HepG2 (cell line): ENCODE results near the gene ATP6V0D1. TPM values are rescaled to one million over a fixed set of nuclear protein-coding genes. Genes with fewer than 3 reads are reported as not detected.

Experiments used
- ATAC-seq: fragments of 200-7000 bp; cut with Tn5 transposase; 3 replicates; pipeline ENCODE4 v1.9.1; 2020; ENCODE audit warnings: mild to moderate bottlenecking, moderate library complexity
- BruUV-seq: library from RNA; stranded (reverse); fragments of 400-500 nt; replicated peaks from 2 replicates; lab custom pipeline; 2021; lab: Mats Ljungman, UMichigan
- CTCF ChIA-PET: fragments of 300-600 bp; formaldehyde crosslinking; extraction: SDS; loops from one replicate; lab custom pipeline; 2021; ENCODE audit warnings: low total read pairs, inconsistent platforms, low intra/inter-chr PET ratio; lab: Yijun Ruan, JAX
- POLR2A ChIA-PET: fragments of 350-600 bp; sonication (Branson Sonifier 250); formaldehyde crosslinking; loops from one replicate; lab custom pipeline; 2020; ENCODE audit warnings: antibody characterized with exemption, inconsistent platforms; lab: Yijun Ruan, JAX
- DNase-seq: peaks from one replicate; pipeline ENCODE4 v3.0.0-alpha.2; 2015; ENCODE audit warnings: low spot score
- FAIRE-seq: peaks from 3 replicates; lab custom pipeline; 2011; peaks lifted over from hg19 to GRCh38; lab: Jason Lieb, UNC
- H2AFZ ChIP-seq: one replicate; pipeline ENCODE4 v1.6.1; 2011; ENCODE audit warnings: low read length, inconsistent platforms
- H3K27ac ChIP-seq: fragments of 300-600 bp; 3 replicates; pipeline ENCODE4 v1.8.0; 2011; ENCODE audit warnings: mixed run types, mild to moderate bottlenecking, mixed read lengths, low read length, inconsistent platforms; ENCODE audit not compliant: insufficient read depth; ENCODE audit errors: extremely low read length
- H3K27me3 ChIP-seq, 2 experiments: fragments of 200-600 bp in 1 of 2; 2 replicates in 1 of 2; 3 replicates in 1 of 2; pipeline versions ENCODE4 v1.6.0 to v1.8.0; 2011; ENCODE audit warnings: low read length in 2 of 2, mild to moderate bottlenecking in 2 of 2, moderate library complexity in 2 of 2, inconsistent platforms in 1 of 2; ENCODE audit not compliant: insufficient read depth in 2 of 2, control insufficient read depth in 1 of 2
- H3K36me3 ChIP-seq, 2 experiments: fragments of 200-600 bp in 1 of 2; replicated peaks in 1 of 2; 2 replicates in 1 of 2; 3 replicates in 1 of 2; pipeline versions ENCODE4 v1.5.1 to v1.8.0; 2011; ENCODE audit warnings: low read length in 2 of 2, inconsistent platforms in 1 of 2; ENCODE audit not compliant: insufficient read depth in 2 of 2, control insufficient read depth in 1 of 2
- H3K4me1 ChIP-seq: 2 replicates; pipeline ENCODE4 v1.5.1; 2012; ENCODE audit warnings: low read length, inconsistent platforms; ENCODE audit not compliant: insufficient read depth
- H3K4me2 ChIP-seq: 2 replicates; pipeline ENCODE4 v1.6.0; 2011; ENCODE audit warnings: low read depth, low read length, inconsistent platforms
- H3K4me3 ChIP-seq, 3 experiments: fragments of 200-600 bp in 1 of 3; sonication (generic), shearing (Covaris generic) in 1 of 3; replicated peaks in 1 of 3; 2 replicates each; pipeline ENCODE4 v1.5.1; 2011 to 2016; ENCODE audit warnings: low read length in 3 of 3, inconsistent platforms in 2 of 3, low read depth in 2 of 3, mild to moderate bottlenecking in 2 of 3, control low read depth in 1 of 3, mixed read lengths in 1 of 3; ENCODE audit not compliant: insufficient read depth in 1 of 3
- H3K79me2 ChIP-seq: one replicate; pipeline ENCODE4 v1.6.1; 2011; ENCODE audit warnings: low read length, inconsistent platforms; ENCODE audit not compliant: insufficient read depth
- H3K9ac ChIP-seq: 2 replicates; pipeline ENCODE4 v1.6.0; 2011; ENCODE audit warnings: mild to moderate bottlenecking, low read depth, low read length, inconsistent platforms; ENCODE audit not compliant: insufficient read depth
- H3K9me3 ChIP-seq: 2 replicates; pipeline ENCODE4 v1.5.1; 2012; ENCODE audit warnings: mild to moderate bottlenecking, low read length
- H4K20me1 ChIP-seq: 2 replicates; pipeline ENCODE4 v1.6.0; 2011; ENCODE audit warnings: inconsistent platforms, mild to moderate bottlenecking, low read length, moderate library complexity; ENCODE audit not compliant: insufficient read depth
- ATF6 ChIP-seq: sonication (generic); formaldehyde crosslinking; conservative IDR thresholded peaks from 2 replicates; pipeline ENCODE4 v1.4.0; 2020; ENCODE audit warnings: missing genetic modification reagents
- FOXC1 ChIP-seq: sonication (generic); formaldehyde crosslinking; IDR thresholded peaks from 2 replicates; pipeline ENCODE4 v1.8.0; 2022; ENCODE audit warnings: mild to moderate bottlenecking, missing genetic modification reagents, borderline replicate concordance
- HMGXB4 ChIP-seq, 2 experiments: sonication (generic) in 1 of 2; formaldehyde crosslinking in 1 of 2; IDR thresholded peaks; 2 replicates each; pipeline versions ENCODE4 v1.4.0 to v1.6.1; 2018 to 2020; ENCODE audit warnings: missing genetic modification reagents in 2 of 2, borderline replicate concordance in 1 of 2, low read depth in 1 of 2, mild to moderate bottlenecking in 1 of 2, missing biosample characterization in 1 of 2
- KDM5A ChIP-seq: fragments of 200-600 bp; sonication (generic); IDR thresholded peaks from 2 replicates; pipeline ENCODE4 v1.7.0; 2018; ENCODE audit warnings: antibody characterized with exemption, mild to moderate bottlenecking, low read length, borderline replicate concordance
- SUZ12 ChIP-seq: fragments of 150-350 bp; IDR thresholded peaks from 2 replicates; pipeline ENCODE4 v1.6.1; 2014; ENCODE audit warnings: low read depth, low read length
- XRCC5 ChIP-seq: fragments of 200-400 bp; formaldehyde crosslinking; optimal IDR thresholded peaks from 2 replicates; pipeline ENCODE3; 2017; ENCODE audit warnings: mild to moderate bottlenecking, low read length
- YEATS4 ChIP-seq: sonication (generic); formaldehyde crosslinking; IDR thresholded peaks from 2 replicates; pipeline ENCODE4 v1.4.0; 2020; ENCODE audit warnings: missing genetic modification reagents, borderline replicate concordance
- ZBTB37 ChIP-seq: sonication (generic); formaldehyde crosslinking; IDR thresholded peaks from 2 replicates; pipeline ENCODE4 v1.4.0; 2020; ENCODE audit warnings: mild to moderate bottlenecking, missing genetic modification reagents
- ZNF879 ChIP-seq: sonication (generic); formaldehyde crosslinking; IDR thresholded peaks from 2 replicates; pipeline ENCODE4 v1.8.1; 2023; ENCODE audit warnings: missing genetic modification reagents
- WGBS: methylation state at CpG from one replicate; pipeline ENCODE4 v1.1.6; 2017; ENCODE audit warnings: low lambda C conversion rate; 5-methylcytosine and 5-hydroxymethylcytosine counted together
- in situ Hi-C: cut with HindIII; loops from 2 replicates; pipeline ENCODE4 v1.10.0; 2017; ENCODE audit warnings: low pct_unique_long_range_greater_than_20kb; ENCODE audit not compliant: extremely low pct_ligation_motif_present
- intact Hi-C: fragments of 100-400 bp; cut with micrococcal nuclease; formaldehyde crosslinking; loops from one replicate; pipeline ENCODE4 v1.10.0; 2022; ENCODE audit not compliant: unreplicated experiment
- polyA plus RNA-seq, 8 experiments: library from polyadenylated mRNA; depleted of rRNA in 3 of 8; stranded (reverse) in 7 of 8; unstranded in 1 of 8; fragments of >200 nt; fragmentation: Illumina TruSeq in 4 of 8; extraction: Trizol in 4 of 8; gene quantifications; 2 replicates each; pipeline versions ENCODE4 v1.2.1 to v1.2.3, GENCODE V29; 2011 to 2016; ENCODE audit warnings: low read depth in 4 of 8, missing spikeins in 1 of 8, mixed read lengths in 1 of 8; ENCODE audit not compliant: insufficient read depth in 1 of 8
- total RNA-seq, 5 experiments: library from RNA; depleted of rRNA; stranded (reverse); fragments of >200 nt; fragmentation: Illumina TruSeq; extraction: Trizol; gene quantifications; 2 replicates each; pipeline ENCODE4 v1.2.3, GENCODE V29; 2016; ENCODE audit warnings: low read depth in 1 of 5
- TF ChIP-seq, protein P1 (sequence below): sonication (generic); formaldehyde crosslinking; IDR thresholded peaks from 2 replicates; pipeline ENCODE4 v1.4.0; 2020; ENCODE audit warnings: missing genetic modification reagents
- TF ChIP-seq, protein P2 (sequence below): IDR thresholded peaks from 2 replicates; pipeline ENCODE4 v1.6.1; 2016; ENCODE audit warnings: control low read depth

Gene ATP6V0D1
- total and polyA plus RNA-seq, 2 of the 13 experiments (the other 11 are each of a cell fraction or from before 2014, with no cell fraction given) = 51.1 to 61.3 TPM

DNA sequence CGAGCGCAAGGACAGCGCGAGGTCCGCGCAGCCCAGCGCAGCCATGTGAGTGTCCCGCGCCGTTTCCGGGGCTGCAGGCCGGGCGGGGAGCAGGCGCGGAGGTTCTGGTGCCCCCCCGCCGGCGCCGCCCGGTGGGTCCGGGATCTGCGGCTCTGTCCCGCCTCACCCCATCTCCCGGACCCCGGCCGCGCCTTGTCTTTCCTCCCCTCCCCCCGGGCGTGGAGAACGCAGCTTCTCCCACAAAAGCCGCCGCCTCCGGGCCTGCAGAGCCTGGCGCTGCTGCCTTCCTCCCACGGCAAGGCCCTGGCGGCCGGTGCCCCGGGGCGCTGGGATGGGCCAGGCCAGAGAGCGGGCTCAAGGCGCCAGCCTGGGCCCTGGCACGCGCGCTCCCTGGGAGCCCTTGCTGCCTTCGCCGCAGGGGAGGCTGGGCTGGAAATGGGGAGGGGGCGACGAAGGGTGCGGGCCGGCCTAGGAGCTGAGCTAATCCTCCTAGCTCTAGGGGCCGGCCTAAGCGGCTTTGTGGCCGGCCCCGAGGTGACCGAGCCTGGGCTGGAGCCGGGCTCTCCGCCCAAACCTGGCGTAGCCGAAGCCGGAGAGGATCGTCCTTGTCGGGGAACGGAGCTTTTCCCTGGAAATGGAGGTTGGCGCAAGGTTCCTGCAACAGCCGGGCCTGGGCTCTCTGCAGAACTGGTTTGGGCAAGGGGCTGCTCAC lies 48.1 kb upstream of the ATP6V0D1 start:
- DNase-seq (no peak), ATAC-seq (peak; percentile 23), FAIRE-seq (no peak)
- H3K4me2 ChIP-seq = peak overlapping the region; percentile 99
- peaks cover 17% of the 10 kb centered on the region; the same call in 1 of the 2 replicates for H4K20me1 ChIP-seq
- in situ Hi-C loops (no loop called here), intact Hi-C loops (no loop called here)
- 3% methylated on average over 32 of the region's 65 CpGs for WGBS
- ChIA-PET POLR2A (interaction anchor here (0.8 to 2.8 kb wide), 9 partner anchors 8 to 551 kb away, joined by 3 to 19 read pairs (median 5); partner anchors contain the start of genes ACD, C16orf86, CTCF and ENKD1), CTCF (interaction anchor here (1.1 to 1.6 kb wide), 2 partner anchors 8 to 9 kb away, joined by 3 to 5 read pairs; no protein-coding TSS in a partner anchor)
- no peaks in the 10 kb centered on the region for H3K36me3 ChIP-seq
- peak overlapping the region; percentile 19 for H3K27ac ChIP-seq
- H3K27me3 ChIP-seq = peaks cover 9 to 28% of the 10 kb centered on the region in 2 experiments; a peak in 4 of 5 replicates
- no TSS peak for BruUV-seq
- peaks cover 74% of the 10 kb centered on the region for H3K4me1 ChIP-seq
- peak overlapping the region; percentile 69 to 82 (median 74) for H3K4me3 ChIP-seq
- H2AFZ ChIP-seq = no peak overlapping the region
- H3K9me3 ChIP-seq = no peaks in the 10 kb centered on the region
- H3K79me2 ChIP-seq = peaks cover 4% of the 10 kb centered on the region
- peak overlapping the region; percentile 74 for H3K9ac ChIP-seq
- TF ChIP-seq ZBTB37 (CRISPR knock-in tag) (no peak), KDM5A (no peak), FOXC1 (CRISPR knock-in tag) (peak; percentile 65), YEATS4 (peak; percentile 80), HMGXB4 (CRISPR knock-in tag; IDR thresholded peaks at IDR 0.05; ENCODE audit: borderline replicate concordance in 1 of 2, low read depth in 1 of 2) (peak in 1 of 2 experiments; percentile 37; a peak in 3 of 4 replicates), SUZ12 (no peak), ATF6 (no peak), ZNF879 (CRISPR knock-in tag) (no peak), XRCC5 (no peak)
- TF ChIP-seq, protein P1, sequence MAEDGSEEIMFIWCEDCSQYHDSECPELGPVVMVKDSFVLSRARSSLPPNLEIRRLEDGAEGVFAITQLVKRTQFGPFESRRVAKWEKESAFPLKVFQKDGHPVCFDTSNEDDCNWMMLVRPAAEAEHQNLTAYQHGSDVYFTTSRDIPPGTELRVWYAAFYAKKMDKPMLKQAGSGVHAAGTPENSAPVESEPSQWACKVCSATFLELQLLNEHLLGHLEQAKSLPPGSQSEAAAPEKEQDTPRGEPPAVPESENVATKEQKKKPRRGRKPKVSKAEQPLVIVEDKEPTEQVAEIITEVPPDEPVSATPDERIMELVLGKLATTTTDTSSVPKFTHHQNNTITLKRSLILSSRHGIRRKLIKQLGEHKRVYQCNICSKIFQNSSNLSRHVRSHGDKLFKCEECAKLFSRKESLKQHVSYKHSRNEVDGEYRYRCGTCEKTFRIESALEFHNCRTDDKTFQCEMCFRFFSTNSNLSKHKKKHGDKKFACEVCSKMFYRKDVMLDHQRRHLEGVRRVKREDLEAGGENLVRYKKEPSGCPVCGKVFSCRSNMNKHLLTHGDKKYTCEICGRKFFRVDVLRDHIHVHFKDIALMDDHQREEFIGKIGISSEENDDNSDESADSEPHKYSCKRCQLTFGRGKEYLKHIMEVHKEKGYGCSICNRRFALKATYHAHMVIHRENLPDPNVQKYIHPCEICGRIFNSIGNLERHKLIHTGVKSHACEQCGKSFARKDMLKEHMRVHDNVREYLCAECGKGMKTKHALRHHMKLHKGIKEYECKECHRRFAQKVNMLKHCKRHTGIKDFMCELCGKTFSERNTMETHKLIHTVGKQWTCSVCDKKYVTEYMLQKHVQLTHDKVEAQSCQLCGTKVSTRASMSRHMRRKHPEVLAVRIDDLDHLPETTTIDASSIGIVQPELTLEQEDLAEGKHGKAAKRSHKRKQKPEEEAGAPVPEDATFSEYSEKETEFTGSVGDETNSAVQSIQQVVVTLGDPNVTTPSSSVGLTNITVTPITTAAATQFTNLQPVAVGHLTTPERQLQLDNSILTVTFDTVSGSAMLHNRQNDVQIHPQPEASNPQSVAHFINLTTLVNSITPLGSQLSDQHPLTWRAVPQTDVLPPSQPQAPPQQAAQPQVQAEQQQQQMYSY (CRISPR knock-in tag) = peak; percentile 26
- TF ChIP-seq, protein P2, sequence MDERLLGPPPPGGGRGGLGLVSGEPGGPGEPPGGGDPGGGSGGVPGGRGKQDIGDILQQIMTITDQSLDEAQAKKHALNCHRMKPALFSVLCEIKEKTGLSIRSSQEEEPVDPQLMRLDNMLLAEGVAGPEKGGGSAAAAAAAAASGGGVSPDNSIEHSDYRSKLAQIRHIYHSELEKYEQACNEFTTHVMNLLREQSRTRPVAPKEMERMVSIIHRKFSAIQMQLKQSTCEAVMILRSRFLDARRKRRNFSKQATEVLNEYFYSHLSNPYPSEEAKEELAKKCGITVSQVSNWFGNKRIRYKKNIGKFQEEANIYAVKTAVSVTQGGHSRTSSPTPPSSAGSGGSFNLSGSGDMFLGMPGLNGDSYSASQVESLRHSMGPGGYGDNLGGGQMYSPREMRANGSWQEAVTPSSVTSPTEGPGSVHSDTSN (CRISPR knock-in tag) = no peak
